GM12865 (cell line): ENCODE data around the gene ATP5ME.
A peak's percentile ranks its signal among the peaks of the same experiment; 100 is the strongest.

Experiments
- DNase-seq: peaks from one replicate; pipeline ENCODE4 v3.0.0; 2010; ENCODE audit warnings: low read depth
- H3K4me3 ChIP-seq: 2 replicates; pipeline ENCODE4 v1.5.1; 2011; ENCODE audit warnings: mild to moderate bottlenecking, low read depth, low read length, control low read depth
- TF ChIP-seq, protein P1 (sequence below): IDR thresholded peaks from 2 replicates; pipeline ENCODE4 v1.5.1; 2011; ENCODE audit warnings: low read length, control low read depth, low read depth, inconsistent platforms; ENCODE audit not compliant: insufficient read depth; ENCODE audit errors: missing control alignments

The ATP5ME gene

DNA sequence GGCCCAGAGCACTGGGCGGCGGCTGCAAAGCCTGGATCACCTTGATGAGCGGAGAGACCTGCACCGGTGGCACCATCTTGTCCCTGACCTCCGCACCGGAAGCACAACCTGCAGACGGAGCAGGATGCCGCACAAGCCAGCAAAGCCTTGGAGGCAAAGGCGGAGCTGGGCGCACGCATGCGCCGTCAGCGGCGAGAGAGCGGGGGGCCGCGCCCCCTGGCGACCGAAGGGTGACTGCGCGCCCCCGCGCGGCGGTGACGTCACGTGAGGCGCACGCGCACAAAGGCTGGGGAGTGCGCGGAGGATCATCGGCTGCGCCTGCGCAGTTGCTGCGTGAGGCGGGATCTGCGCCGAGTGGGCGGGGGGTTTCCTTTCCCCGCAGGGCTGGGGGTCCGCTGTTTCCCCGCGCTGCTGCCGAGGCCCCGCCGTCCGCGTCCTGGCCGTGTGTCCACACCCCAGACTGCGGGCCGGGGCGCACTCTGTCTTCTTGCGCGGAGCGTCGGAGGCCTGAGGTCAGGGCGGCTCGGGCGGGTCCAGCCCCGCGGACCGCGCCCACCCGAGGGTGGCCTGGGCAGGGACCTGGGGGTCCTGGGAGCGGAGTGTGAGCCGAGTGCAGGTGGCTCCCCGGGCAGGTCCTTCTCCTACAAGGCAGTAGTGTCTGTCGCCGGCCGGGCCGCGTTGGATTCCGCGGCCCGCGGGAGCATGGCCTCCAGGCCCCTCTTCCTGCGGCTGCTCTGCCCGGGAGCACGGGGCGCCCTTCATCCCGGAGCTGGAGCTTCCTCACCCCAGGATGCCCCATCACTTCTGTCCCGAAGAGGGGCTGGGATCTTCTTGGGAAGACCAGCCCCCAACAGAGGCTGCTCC lies at the start of gene ATP5ME, which contains the start of gene MYL5:
ATP5ME (minus strand) TSS at position 105 of the 864 bp plus-strand sequence; CDS start at position 76, 29 bp downstream.
MYL5 (plus strand) TSS at position 371 of the 864 bp plus-strand sequence. CDS start 3,485 bp downstream, outside the sequence.
- peak within 1 kb of the TSS; percentile 88 for H3K4me3 ChIP-seq
- peak; percentile 98 for DNase-seq
- TF ChIP-seq, protein P1, sequence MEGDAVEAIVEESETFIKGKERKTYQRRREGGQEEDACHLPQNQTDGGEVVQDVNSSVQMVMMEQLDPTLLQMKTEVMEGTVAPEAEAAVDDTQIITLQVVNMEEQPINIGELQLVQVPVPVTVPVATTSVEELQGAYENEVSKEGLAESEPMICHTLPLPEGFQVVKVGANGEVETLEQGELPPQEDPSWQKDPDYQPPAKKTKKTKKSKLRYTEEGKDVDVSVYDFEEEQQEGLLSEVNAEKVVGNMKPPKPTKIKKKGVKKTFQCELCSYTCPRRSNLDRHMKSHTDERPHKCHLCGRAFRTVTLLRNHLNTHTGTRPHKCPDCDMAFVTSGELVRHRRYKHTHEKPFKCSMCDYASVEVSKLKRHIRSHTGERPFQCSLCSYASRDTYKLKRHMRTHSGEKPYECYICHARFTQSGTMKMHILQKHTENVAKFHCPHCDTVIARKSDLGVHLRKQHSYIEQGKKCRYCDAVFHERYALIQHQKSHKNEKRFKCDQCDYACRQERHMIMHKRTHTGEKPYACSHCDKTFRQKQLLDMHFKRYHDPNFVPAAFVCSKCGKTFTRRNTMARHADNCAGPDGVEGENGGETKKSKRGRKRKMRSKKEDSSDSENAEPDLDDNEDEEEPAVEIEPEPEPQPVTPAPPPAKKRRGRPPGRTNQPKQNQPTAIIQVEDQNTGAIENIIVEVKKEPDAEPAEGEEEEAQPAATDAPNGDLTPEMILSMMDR, result peak; percentile 99

DNA sequence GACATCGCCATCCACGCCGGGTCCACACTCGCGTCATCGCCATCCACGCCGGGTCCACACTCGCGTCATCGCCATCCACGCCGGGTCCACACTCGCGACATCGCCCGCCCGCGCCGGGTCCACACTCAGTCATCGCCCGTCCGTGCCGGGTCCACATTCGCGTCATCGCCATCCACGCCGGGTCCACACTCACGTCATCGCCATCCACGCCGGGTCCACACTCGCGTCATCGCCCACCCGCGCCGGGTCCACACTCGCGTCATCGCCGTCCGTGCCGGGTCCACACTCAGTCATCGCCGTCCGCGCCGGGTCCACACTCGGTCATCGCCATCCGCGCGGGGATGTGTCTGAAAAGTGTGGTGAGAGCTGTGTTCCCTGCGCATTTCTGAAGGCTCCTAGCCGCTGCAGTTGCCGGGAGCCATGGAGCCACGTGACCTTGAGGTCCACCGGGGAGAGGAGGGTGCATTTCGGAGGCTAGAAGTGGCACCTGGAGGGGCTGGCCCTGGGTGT lies 48.8 kb upstream of the ATP5ME start:
- DNase-seq, result no peak
- TF ChIP-seq, protein P1, result no peak

GRCh38 chr4:722169-722725 lies 48.2 kb upstream of the ATP5ME start:
- H3K4me3 ChIP-seq, result no peak overlapping the region
- no peak for DNase-seq
- TF ChIP-seq, protein P1, result no peak

More for the DNA sequence above, 48.8 kb upstream of the ATP5ME start:
- H3K4me3 ChIP-seq, result no peak overlapping the region

- TF ChIP-seq, protein P1, result no peak
- no peak for DNase-seq
- no peak overlapping the region for H3K4me3 ChIP-seq
Observed at GRCh38 chr4:721261-722168, 47.4 kb upstream of the ATP5ME start.

GRCh38 chr4:720111-720860 lies 46.2 kb upstream of the ATP5ME start:
- TF ChIP-seq, protein P1, result no peak
- H3K4me3 ChIP-seq, result no peak overlapping the region
- DNase-seq, result no peak

GRCh38 chr4:718460-718859 lies 44.4 kb upstream of the ATP5ME start:
- DNase-seq, result no peak
- H3K4me3 ChIP-seq, result no peak overlapping the region
- TF ChIP-seq, protein P1, result no peak
